Transverse colon (tissue), 4 donors: ENCODE measurements around the gene CTXN2. TPM values are rescaled to one million over a fixed set of nuclear protein-coding genes. Genes with fewer than 3 reads are reported as not detected.

Experiments used
- DNase-seq: peaks from one replicate; pipeline ENCODE4 v3.0.0-alpha.2; 2019
- H3K27ac ChIP-seq, 4 donors: fragments of 200-600 bp; sonication (generic); 2 replicates each; pipeline ENCODE4 v1.5.1; 2016 to 2018; ENCODE audit warnings: inconsistent platforms in 4 of 4
- H3K27me3 ChIP-seq: fragments of 200-600 bp; sonication (generic); 2 replicates; pipeline ENCODE4 v1.5.1; 2017; ENCODE audit warnings: inconsistent platforms
- H3K36me3 ChIP-seq, 4 donors: fragments of 200-600 bp; sonication (generic); 2 replicates each; pipeline ENCODE4 v1.5.1; 2017 to 2019; ENCODE audit warnings: inconsistent platforms in 4 of 4
- H3K4me1 ChIP-seq, 4 donors: fragments of 200-600 bp; sonication (generic); 2 replicates each; pipeline ENCODE4 v1.5.1; 2017 to 2020; ENCODE audit warnings: inconsistent platforms in 4 of 4
- H3K4me3 ChIP-seq, 4 donors: fragments of 200-600 bp; sonication (generic); 1 replicate in 1 of 4; 2 replicates in 3 of 4; pipeline versions ENCODE4 v1.5.1 to v1.6.1; 2017 to 2019; ENCODE audit warnings: inconsistent platforms in 4 of 4
- H3K9me3 ChIP-seq, 2 donors: fragments of 200-600 bp; sonication (generic); 2 replicates each; pipeline ENCODE4 v1.5.1; 2017 to 2019; ENCODE audit warnings: inconsistent platforms in 2 of 2
- CTCF ChIP-seq, 5 experiments: fragments of 200-600 bp in 3 of 5; fragments of 450-650 bp in 2 of 5; sonication (generic) in 3 of 5; IDR thresholded peaks; 1 replicate in 2 of 5; 2 replicates in 3 of 5; pipeline ENCODE4 v1.5.1; 2016 to 2017; ENCODE audit warnings: antibody characterized with exemption in 5 of 5, inconsistent platforms in 3 of 5, mild to moderate bottlenecking in 2 of 5, moderate library complexity in 1 of 5
- EP300 ChIP-seq: sonication (generic); formaldehyde crosslinking; IDR thresholded peaks from one replicate; pipeline ENCODE4 v1.6.1; 2017; ENCODE audit warnings: antibody characterized with exemption, low read depth
- POLR2A ChIP-seq: fragments of 450-650 bp; IDR thresholded peaks from one replicate; pipeline ENCODE4 v1.6.1; 2016; ENCODE audit warnings: antibody characterized with exemption, mild to moderate bottlenecking, moderate library complexity
- POLR2AphosphoS5 ChIP-seq, 3 donors: sonication (generic); formaldehyde crosslinking; IDR thresholded peaks; one replicate each; pipeline ENCODE4 v1.6.1; 2016; ENCODE audit warnings: antibody characterized with exemption in 3 of 3
- whole genome bisulfite sequencing, 2 donors: methylation state at CpG; one replicate each; pipeline ENCODE4 v1.1.5; 2018; ENCODE audit warnings: low coverage in 1 of 2; 5-methylcytosine and 5-hydroxymethylcytosine counted together
- in situ Hi-C, 4 donors: fragments of 200-750 bp; cut with MboI; loops; one replicate each; pipeline versions ENCODE4 v1.15.0 to v1.15.1; 2017; ENCODE audit warnings: low sequenced_read_pairs in 3 of 4, low pct_ligation_motif_present in 1 of 4, low pct_unique_long_range_greater_than_20kb in 1 of 4
- intact Hi-C: fragments of 100-400 bp; cut with DNase I; formaldehyde crosslinking; loops from one replicate; pipeline ENCODE4 v1.15.1; 2023; ENCODE audit warnings: low total_unique reads
- total RNA-seq, 4 donors: library from RNA; depleted of rRNA; stranded (reverse); fragments of >200 nt; gene quantifications; one replicate each; pipeline ENCODE4 v1.1.0, GENCODE V29; 2016

Gene CTXN2
- total RNA-seq, 4 donors from 2014 or later, result not detected

DNA sequence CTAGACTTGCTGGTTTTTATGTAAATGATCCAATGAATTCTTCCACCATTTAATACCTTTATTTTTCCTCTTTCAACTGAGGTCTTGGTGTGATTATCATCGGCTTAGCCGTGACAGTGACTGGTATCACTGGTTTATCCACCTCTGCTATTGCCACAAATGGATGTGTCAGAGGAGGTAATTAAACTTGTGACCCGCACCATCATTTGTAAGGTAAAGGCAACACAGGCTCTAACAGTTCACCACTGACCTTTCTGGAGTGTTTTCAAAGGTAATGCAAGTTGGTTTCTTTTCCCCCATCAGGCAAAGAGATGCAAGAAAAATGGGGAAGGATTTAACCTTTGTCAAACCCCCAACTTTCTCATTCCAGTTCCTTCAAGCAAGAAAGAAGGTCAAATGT is 34.3 kb downstream of the CTXN2 start:
- Histone ChIP-seq H3K27ac (no peak overlapping the region), H3K36me3 (no peaks in the 10 kb centered on the region), H3K4me3 (no peak overlapping the region), H3K4me1 (no peaks in the 10 kb centered on the region), H3K27me3 (no peaks in the 10 kb centered on the region), H3K9me3 (no peaks in the 10 kb centered on the region)
- WGBS, 2 donors, result 80 to 86% methylated on average over 3 of the region's 3 CpGs
- intact Hi-C loops, result no loop called here
- TF ChIP-seq POLR2AphosphoS5 (IDR thresholded peaks at IDR 0.05) (no peak), POLR2A (no peak), CTCF (IDR thresholded peaks at IDR 0.05) (no peak), EP300 (no peak)
- in situ Hi-C loops, result loop anchor here in 1 of 4 donors (25.0 kb wide), 1 partner anchor 1013 kb away; no protein-coding TSS in a partner anchor
- no peak for DNase-seq

- WGBS, 2 donors, result 85 to 100% methylated on average over 1 to 5 of the region's 5 CpGs
- DNase-seq, result no peak
- Histone ChIP-seq H3K27me3 (no peaks in the 10 kb centered on the region), H3K27ac (no peak overlapping the region), H3K4me3 (no peak overlapping the region), H3K4me1 (no peaks in the 10 kb centered on the region), H3K36me3 (no peaks in the 10 kb centered on the region), H3K9me3 (no peaks in the 10 kb centered on the region)
- in situ Hi-C loops, result loop anchor here in 1 of 4 donors (25.0 kb wide), 1 partner anchor 1018 kb away; no protein-coding TSS in a partner anchor
- intact Hi-C loops, result no loop called here
- no peak for TF ChIP-seq EP300
- no peak for TF ChIP-seq POLR2AphosphoS5 (IDR thresholded peaks at IDR 0.05)
These were observed 39.0 kb downstream of the CTXN2 start for GRCh38 chr15:48230498-48230897.

- H3K4me1 ChIP-seq, result no peaks in the 10 kb centered on the region
- H3K27me3 ChIP-seq, result no peaks in the 10 kb centered on the region
- no peak for DNase-seq
- TF ChIP-seq POLR2AphosphoS5 (IDR thresholded peaks at IDR 0.05) (no peak), EP300 (no peak), CTCF (IDR thresholded peaks at IDR 0.05) (no peak), POLR2A (no peak)
- H3K36me3 ChIP-seq, result no peaks in the 10 kb centered on the region
- H3K9me3 ChIP-seq, result no peaks in the 10 kb centered on the region
- no peak overlapping the region for H3K4me3 ChIP-seq
- no peak overlapping the region for H3K27ac ChIP-seq
- in situ Hi-C loops, result loop anchor here in 1 of 4 donors (25.0 kb wide), 1 partner anchor 1021 kb away; no protein-coding TSS in a partner anchor
- intact Hi-C loops, result no loop called here
These were observed 41.8 kb downstream of the CTXN2 start for GRCh38 chr15:48233246-48233645.

- H3K4me1 ChIP-seq, result no peaks in the 10 kb centered on the region
- intact Hi-C loops (no loop called here), in situ Hi-C loops (loop anchor here in 1 of 4 donors (25.0 kb wide), 1 partner anchor 1027 kb away; no protein-coding TSS in a partner anchor)
- no peak overlapping the region for H3K27ac ChIP-seq
- no peak for DNase-seq
- no peak overlapping the region for H3K4me3 ChIP-seq
- H3K9me3 ChIP-seq, result no peaks in the 10 kb centered on the region
- TF ChIP-seq POLR2A, result no peak
- no peaks in the 10 kb centered on the region for H3K27me3 ChIP-seq
- WGBS, 2 donors, result 89 to 96% methylated on average over 4 of the region's 4 CpGs
- no peaks in the 10 kb centered on the region for H3K36me3 ChIP-seq
These were observed 47.9 kb downstream of the CTXN2 start for GRCh38 chr15:48239334-48239733.

- no peak for DNase-seq
- no peaks in the 10 kb centered on the region for H3K4me1 ChIP-seq
- TF ChIP-seq POLR2A (no peak), CTCF (IDR thresholded peaks at IDR 0.05) (no peak), POLR2AphosphoS5 (IDR thresholded peaks at IDR 0.05) (no peak), EP300 (no peak)
- no peak overlapping the region for H3K27ac ChIP-seq
- intact Hi-C loops (no loop called here), in situ Hi-C loops (loop anchor here in 1 of 4 donors (25.0 kb wide), 1 partner anchor 1030 kb away; no protein-coding TSS in a partner anchor)
- no peaks in the 10 kb centered on the region for H3K27me3 ChIP-seq
- no peaks in the 10 kb centered on the region for H3K36me3 ChIP-seq
- no peaks in the 10 kb centered on the region for H3K9me3 ChIP-seq
- no peak overlapping the region for H3K4me3 ChIP-seq
These were observed 50.5 kb downstream of the CTXN2 start for GRCh38 chr15:48242015-48242414.
